Thymus (tissue), 11 donors: ENCODE measurements around the gene PNN. TPM values are rescaled to one million over a fixed set of nuclear protein-coding genes. Genes with fewer than 3 reads are reported as not detected.
"Not testable (repeated sequence)": the region's sequence is repeated elsewhere in the genome, so short reads cannot be mapped to it uniquely, and the experiment has no call there.

Source experiments
- DNase-seq, 9 donors: peaks; one replicate each; pipeline ENCODE4 v3.0.0-alpha.2; 2013; ENCODE audit warnings: low spot score in 9 of 9, low read depth in 6 of 9, missing footprints in 1 of 9
- H3K27ac ChIP-seq, 2 donors: one replicate each; pipeline ENCODE4 v1.5.1; 2013; ENCODE audit warnings: control low read depth in 1 of 2, low read depth in 1 of 2, low read length in 1 of 2, mild to moderate bottlenecking in 1 of 2, moderate library complexity in 1 of 2
- H3K27me3 ChIP-seq, 2 donors: one replicate each; pipeline ENCODE4 v1.5.1; 2013; ENCODE audit warnings: low read length in 1 of 2; ENCODE audit not compliant: control insufficient read depth in 2 of 2, insufficient read depth in 1 of 2
- H3K36me3 ChIP-seq, 2 donors: one replicate each; pipeline ENCODE4 v1.5.1; 2013; ENCODE audit warnings: low read length in 1 of 2, mild to moderate bottlenecking in 1 of 2, moderate library complexity in 1 of 2; ENCODE audit not compliant: control insufficient read depth in 2 of 2, insufficient read depth in 2 of 2
- H3K4me1 ChIP-seq, 2 donors: one replicate each; pipeline ENCODE4 v1.5.1; 2013; ENCODE audit warnings: low read length in 2 of 2; ENCODE audit not compliant: control insufficient read depth in 2 of 2, insufficient read depth in 2 of 2
- H3K4me3 ChIP-seq, 2 donors: one replicate each; pipeline ENCODE4 v1.5.1; 2013; ENCODE audit warnings: low read length in 2 of 2, control low read depth in 1 of 2, mild to moderate bottlenecking in 1 of 2
- H3K9me3 ChIP-seq, 2 donors: one replicate each; pipeline ENCODE4 v1.5.1; 2013; ENCODE audit warnings: low read length in 1 of 2, mild to moderate bottlenecking in 1 of 2; ENCODE audit not compliant: control insufficient read depth in 2 of 2, insufficient read depth in 1 of 2
- WGBS: extraction: QIAGEN DNeasy Blood & Tissue Kit; methylation state at CpG from one replicate; pipeline ENCODE4 v1.1.7; 2013; 5-methylcytosine and 5-hydroxymethylcytosine counted together
- polyA plus RNA-seq: library from polyadenylated mRNA; stranded (reverse); fragments of 200-250 nt; gene quantifications from one replicate; pipeline ENCODE4 v1.2.3, GENCODE V29; 2013
- total RNA-seq: library from RNA; stranded (reverse); fragments of 120-200 nt; gene quantifications from one replicate; pipeline ENCODE4 v1.2.4, GENCODE V29; 2013
- donor health status: healthy.

PNN gene
- total and polyA plus RNA-seq, 2 donors: 45.2 to 68.3 TPM

DNA sequence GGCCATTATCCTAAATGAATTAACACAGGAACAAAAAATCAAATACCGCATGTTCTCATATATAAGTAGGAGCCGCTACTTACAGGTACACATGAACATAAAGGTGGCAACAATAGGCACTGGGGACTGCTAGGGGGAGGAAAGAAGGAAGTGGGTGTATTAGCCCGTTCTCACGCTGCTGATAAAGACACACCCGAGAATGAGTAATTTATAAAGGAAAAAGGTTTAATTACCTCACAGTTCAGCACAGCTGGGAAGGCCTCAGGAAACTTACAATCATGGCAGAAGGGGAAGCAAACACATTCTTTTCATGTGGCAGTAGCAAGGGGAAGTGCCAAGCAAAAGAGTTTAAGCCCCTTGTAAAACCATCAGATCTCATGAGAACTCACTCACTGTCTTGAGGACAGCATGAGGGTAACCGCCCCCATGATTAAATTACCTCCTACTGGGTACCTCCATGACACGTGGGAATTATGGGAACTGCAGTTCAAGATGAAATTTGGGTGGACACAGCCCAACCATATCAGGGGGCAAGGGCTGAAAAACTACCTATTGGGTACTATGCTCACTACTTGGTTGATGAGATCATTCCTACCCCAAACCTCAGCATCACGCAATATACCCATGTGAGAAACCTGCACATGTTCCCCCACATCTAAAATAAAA is 42.3 kb downstream of the PNN start:
- Histone ChIP-seq H3K27me3 (no peaks in the 10 kb centered on the region), H3K4me1 (no peaks in the 10 kb centered on the region), H3K36me3 (no peaks in the 10 kb centered on the region), H3K9me3 (no peaks in the 10 kb centered on the region), H3K27ac (no peak overlapping the region), H3K4me3 (no peak overlapping the region)
- no peak for DNase-seq
- 91% methylated on average over 8 of the region's 8 CpGs for WGBS

DNA sequence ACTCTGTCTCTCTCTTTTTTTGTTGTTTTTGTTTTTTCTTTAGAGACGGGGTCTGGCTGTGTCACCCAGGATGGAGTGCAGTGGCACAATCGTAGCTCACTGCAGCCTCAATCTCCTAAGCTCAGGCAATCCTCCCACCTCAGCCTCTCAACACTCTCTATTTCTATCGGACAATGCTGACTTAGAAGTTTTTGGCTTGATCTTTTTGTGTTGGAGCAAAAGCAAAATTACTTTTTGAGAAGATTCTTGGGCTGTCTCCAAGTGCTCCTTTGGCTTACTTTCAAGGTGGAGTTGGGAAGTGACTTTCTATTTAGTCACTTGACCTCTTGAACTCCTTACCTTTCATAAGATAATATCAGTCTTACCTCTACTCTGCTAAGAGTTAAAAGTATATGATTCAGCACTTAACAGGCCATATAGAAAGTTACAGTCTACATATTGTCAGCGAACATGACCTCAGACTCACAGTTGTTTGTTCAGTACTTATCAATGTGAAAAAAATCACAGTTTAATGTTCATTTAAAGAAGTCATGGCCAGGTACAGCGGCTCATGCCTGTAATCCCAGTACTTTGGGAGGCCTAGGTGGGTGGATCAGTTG is 43.2 kb downstream of the PNN start:
- no peaks in the 10 kb centered on the region for H3K36me3 ChIP-seq
- no peak for DNase-seq
- no peaks in the 10 kb centered on the region for H3K9me3 ChIP-seq
- 88% methylated on average over 5 of the region's 5 CpGs for WGBS
- no peak overlapping the region for H3K4me3 ChIP-seq
- H3K27me3 ChIP-seq: no peaks in the 10 kb centered on the region
- no peak overlapping the region for H3K27ac ChIP-seq
- no peaks in the 10 kb centered on the region for H3K4me1 ChIP-seq

DNA sequence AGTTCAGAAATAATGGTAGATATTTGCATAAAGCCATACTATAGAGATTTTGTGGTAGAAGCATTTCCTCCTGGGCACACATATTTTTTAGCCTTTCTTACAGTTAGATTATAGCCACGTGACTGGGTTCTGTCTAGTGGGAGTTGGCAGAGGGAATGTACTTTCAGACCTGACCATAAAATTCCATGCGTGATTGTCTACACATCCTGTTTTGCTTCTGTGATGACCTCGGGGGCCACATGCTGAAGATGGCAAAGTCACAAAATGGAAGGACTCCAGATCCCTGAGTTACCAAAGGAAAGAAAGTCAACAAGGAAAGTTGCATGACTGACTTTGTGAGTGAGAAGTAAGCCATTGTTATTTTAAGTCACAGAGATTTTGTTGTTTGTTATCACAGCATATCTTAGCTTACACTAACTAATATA is 44.0 kb downstream of the PNN start:
- Histone ChIP-seq H3K4me3 (no peak overlapping the region), H3K4me1 (no peaks in the 10 kb centered on the region), H3K36me3 (no peaks in the 10 kb centered on the region), H3K9me3 (no peaks in the 10 kb centered on the region), H3K27me3 (no peaks in the 10 kb centered on the region), H3K27ac (no peak overlapping the region)
- WGBS: 88% methylated on average over 3 of the region's 3 CpGs
- no peak for DNase-seq

DNA sequence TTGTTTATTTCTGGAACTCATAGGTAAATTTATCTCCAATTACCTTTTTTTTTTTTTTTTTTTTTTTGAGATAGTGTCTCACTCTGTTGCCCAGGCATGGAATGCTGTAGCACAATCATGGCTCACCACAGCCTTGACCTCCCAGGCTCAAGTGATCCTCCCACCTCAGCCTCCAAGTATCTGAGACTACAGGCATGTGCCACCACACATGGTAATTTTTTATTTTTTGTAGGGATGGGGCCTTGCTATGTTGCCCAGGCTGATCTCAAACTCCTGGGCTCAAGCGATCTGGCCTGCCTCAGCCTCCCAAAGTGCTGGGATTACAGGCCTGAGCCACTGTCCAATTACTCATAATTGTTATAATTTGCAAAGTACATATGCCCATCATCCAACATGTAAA is 45.4 kb downstream of the PNN start:
- H3K36me3 ChIP-seq, H3K4me1 ChIP-seq, H3K27me3 ChIP-seq, H3K4me3 ChIP-seq, H3K27ac ChIP-seq, H3K9me3 ChIP-seq, DNase-seq: not testable (repeated sequence)
- 98% methylated on average over 1 of the region's 1 CpG for WGBS

DNA sequence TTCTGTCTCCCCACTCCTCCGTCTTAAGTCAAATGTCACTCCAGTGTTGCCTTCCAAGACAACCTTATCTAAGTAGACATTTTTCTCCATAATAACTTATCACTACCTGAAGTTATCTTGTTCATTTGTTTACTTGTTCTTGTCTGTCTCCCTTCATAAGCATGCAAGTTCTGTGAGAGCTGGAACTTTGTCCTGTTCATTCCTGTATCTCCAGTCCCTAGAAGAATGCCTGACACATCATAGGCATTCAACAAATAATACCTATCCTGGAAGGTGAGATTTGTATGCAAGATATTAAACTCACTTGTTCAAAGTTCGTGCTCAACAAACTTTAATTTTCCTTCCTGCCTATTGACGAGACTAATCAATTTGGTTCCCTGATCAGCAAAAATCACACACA is 53.0 kb downstream of the PNN start:
- DNase-seq: no peak
- WGBS: 99% methylated on average over 3 of the region's 3 CpGs
- Histone ChIP-seq H3K27ac (no peak overlapping the region), H3K4me1 (peaks cover 0 to 2% of the 10 kb centered on the region in 2 donors), H3K36me3 (no peaks in the 10 kb centered on the region), H3K27me3 (no peaks in the 10 kb centered on the region), H3K4me3 (no peak overlapping the region), H3K9me3 (no peaks in the 10 kb centered on the region)

DNA sequence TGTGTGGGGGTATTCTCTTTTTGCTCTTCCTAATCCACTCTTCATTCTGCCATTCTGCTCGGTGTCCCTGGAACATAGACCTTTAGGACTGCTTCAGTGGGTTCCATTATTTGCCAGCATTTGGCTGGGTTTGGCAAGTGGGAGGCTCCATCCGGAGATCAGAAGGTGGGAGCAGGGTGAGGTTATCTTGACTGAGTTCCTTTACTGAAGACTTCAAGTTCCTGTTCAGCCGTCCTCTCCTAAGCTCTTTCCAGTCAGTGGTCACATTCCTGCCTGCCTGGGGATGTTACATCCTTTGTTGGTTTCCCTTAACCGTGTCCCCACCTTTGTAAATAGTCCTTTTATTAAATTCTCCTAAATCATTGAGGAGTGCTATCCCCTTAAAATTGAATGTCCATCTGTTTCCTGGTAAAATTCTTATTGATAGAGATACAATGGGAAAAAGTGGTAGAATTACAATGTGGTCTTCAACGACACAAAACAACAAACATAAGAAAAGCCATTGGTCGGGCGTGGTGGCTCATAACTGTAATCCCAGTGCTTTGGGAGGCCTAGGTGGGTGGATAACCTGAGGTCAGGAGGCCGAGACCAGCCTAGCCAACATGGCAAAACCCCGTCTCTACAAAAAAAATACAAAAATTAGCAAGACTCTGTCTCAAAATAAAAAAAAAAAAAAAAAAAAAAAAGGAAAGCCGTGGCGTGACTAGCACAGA is 53.6 kb downstream of the PNN start:
- Histone ChIP-seq H3K4me1 (peaks cover 0 to 2% of the 10 kb centered on the region in 2 donors), H3K27ac (no peak overlapping the region), H3K4me3 (no peak overlapping the region), H3K27me3 (no peaks in the 10 kb centered on the region), H3K36me3 (no peaks in the 10 kb centered on the region), H3K9me3 (no peaks in the 10 kb centered on the region)
- DNase-seq: no peak
- 94% methylated on average over 11 of the region's 11 CpGs for WGBS

DNA sequence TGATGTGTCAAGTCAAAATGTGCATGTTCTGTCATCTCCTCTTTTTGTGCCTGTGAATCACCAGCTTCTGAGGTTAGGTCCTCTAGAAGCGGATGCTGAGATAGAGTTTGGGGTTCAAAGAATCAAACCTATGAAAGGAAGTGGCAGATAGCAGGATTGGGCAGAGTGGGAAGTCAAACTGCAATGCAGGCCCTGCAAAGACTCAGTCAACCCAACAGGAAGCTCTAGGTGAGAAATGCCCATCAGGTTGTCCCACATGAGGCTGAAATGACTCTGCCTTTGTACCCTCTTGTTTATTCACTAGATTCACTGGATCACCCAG is 54.1 kb downstream of the PNN start:
- H3K4me1 ChIP-seq: peaks cover 0 to 2% of the 10 kb centered on the region in 2 donors

DNA sequence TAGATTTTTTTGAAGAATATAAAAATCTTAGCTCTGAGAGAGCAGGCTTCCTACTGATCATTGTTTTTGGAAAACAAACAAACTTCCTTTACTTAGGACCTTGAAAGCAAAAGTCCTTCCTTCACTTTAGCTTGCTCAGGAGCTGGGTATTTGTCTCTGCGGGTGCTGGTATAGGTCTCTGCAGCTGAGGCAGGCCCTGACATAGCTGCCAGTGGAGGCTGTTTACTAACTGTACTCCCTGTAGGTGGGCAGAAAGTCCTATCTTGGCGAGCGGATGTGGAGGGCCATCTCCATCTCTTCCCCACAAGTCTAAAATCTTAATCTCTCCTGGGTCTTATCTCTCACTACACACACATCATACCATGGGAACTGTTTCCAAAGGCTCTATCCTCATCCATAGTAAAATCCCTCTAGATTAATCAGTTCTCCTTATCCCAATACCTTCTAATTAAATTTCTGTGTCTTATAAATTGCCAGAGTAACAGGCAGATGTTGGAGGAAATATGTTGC is 54.6 kb downstream of the PNN start:
- H3K4me3 ChIP-seq: no peak overlapping the region
- H3K4me1 ChIP-seq: peaks cover 0 to 2% of the 10 kb centered on the region in 2 donors
- H3K9me3 ChIP-seq: no peaks in the 10 kb centered on the region
- H3K27ac ChIP-seq: no peak overlapping the region
- no peak for DNase-seq
- H3K36me3 ChIP-seq: no peaks in the 10 kb centered on the region
- WGBS: 97% methylated on average over 3 of the region's 3 CpGs
- H3K27me3 ChIP-seq: no peaks in the 10 kb centered on the region

More for the DNA sequence above, 54.1 kb downstream of the PNN start:
- H3K9me3 ChIP-seq: no peaks in the 10 kb centered on the region
- 87% methylated on average over 1 of the region's 1 CpG for WGBS
- H3K36me3 ChIP-seq: no peaks in the 10 kb centered on the region
- no peaks in the 10 kb centered on the region for H3K27me3 ChIP-seq
- H3K27ac ChIP-seq: no peak overlapping the region
- peak in 6 of 9 donors; percentile 4 to 57 (median 16) for DNase-seq
- no peak overlapping the region for H3K4me3 ChIP-seq

DNA sequence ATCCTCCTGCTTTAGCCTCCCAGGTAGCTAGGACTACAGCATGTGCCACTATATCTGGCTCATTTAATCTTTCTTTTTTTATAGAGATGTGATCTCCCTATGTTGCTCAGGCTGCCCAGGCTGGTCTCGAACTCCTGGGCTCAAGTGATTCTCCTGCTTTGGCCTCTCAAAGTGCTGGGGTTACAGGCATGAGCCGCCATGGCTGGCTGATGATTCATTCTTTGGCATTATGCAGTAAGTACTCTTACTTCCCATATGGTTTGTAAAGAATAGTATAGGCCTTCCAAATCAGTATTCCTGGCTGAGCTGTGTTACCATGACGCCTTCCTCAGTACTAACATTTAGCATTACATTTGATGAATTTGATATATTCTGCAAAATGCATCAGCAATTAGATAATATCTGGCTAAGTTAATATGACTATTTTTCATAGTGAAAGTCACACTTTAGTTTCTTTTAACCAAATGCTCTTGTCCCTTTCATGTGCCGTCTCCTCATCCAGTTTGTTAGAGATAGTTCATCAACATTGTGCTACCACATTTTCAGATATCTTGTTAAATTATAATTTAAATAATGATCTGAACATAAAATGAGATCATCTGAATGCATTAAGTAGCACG is 55.5 kb downstream of the PNN start:
- 97% methylated on average over 5 of the region's 5 CpGs for WGBS
- no peaks in the 10 kb centered on the region for H3K9me3 ChIP-seq

More for the DNA sequence above, 55.5 kb downstream of the PNN start:
- Histone ChIP-seq H3K27me3 (no peaks in the 10 kb centered on the region), H3K4me3 (no peak overlapping the region), H3K4me1 (peaks cover 0 to 2% of the 10 kb centered on the region in 2 donors), H3K27ac (no peak overlapping the region), H3K36me3 (no peaks in the 10 kb centered on the region)
- DNase-seq: no peak
